Measurements from ENCODE around the gene TAF5L.

DNA sequence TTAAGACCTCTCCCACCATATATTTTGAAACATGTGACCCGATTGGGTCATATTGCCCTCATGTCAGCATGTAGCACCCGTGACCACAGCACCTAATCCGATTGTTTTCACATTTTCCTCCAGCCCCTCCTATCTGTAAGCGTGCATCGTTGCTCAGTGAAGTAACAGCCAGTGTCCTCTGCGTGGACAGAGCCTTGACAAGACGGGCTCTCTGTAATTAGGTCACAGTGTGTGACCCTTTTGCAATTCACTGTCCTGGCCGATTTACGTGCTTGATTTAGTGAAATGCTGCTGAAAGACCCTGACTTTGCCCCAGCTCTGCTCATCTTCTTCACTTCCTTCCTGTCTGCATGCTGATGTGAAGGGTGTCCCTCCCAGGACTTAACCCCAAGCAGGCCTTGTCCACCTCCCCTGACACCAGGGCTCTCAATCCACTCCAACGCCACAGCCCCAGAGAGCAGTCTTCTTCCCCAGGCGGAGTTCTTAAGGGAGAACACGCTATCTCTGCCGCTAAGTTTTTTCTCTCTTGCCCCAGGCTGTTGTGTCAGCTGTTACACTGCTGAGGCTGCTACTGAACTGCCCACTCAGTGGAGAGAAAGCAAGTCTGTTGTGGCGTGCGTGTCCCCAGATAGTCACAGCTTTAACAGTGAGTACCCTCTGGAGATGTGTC, 19.5 kb upstream of the TAF5L start:
- TF ChIP-seq POLR2AphosphoS5 (IDR thresholded peaks at IDR 0.05) = no peak
- no peak for TF ChIP-seq POLR2A (IDR thresholded peaks at IDR 0.05)

All from spleen (tissue), 3 donors.